Transverse colon (tissue), 4 donors: Measurements from ENCODE around the gene AKT3. TPM values are rescaled to one million over a fixed set of nuclear protein-coding genes. Genes with fewer than 3 reads are reported as not detected.

Experiments used
- DNase-seq: peaks from one replicate; pipeline ENCODE4 v3.0.0-alpha.2; 2019
- H3K27ac ChIP-seq, 4 donors: fragments of 200-600 bp; sonication (generic); 2 replicates each; pipeline ENCODE4 v1.5.1; 2016 to 2018; ENCODE audit warnings: inconsistent platforms in 4 of 4
- H3K27me3 ChIP-seq: fragments of 200-600 bp; sonication (generic); 2 replicates; pipeline ENCODE4 v1.5.1; 2017; ENCODE audit warnings: inconsistent platforms
- H3K36me3 ChIP-seq, 4 donors: fragments of 200-600 bp; sonication (generic); 2 replicates each; pipeline ENCODE4 v1.5.1; 2017 to 2019; ENCODE audit warnings: inconsistent platforms in 4 of 4
- H3K4me1 ChIP-seq, 4 donors: fragments of 200-600 bp; sonication (generic); 2 replicates each; pipeline ENCODE4 v1.5.1; 2017 to 2020; ENCODE audit warnings: inconsistent platforms in 4 of 4
- H3K4me3 ChIP-seq, 4 donors: fragments of 200-600 bp; sonication (generic); 1 replicate in 1 of 4; 2 replicates in 3 of 4; pipeline versions ENCODE4 v1.5.1 to v1.6.1; 2017 to 2019; ENCODE audit warnings: inconsistent platforms in 4 of 4
- H3K9me3 ChIP-seq, 2 donors: fragments of 200-600 bp; sonication (generic); 2 replicates each; pipeline ENCODE4 v1.5.1; 2017 to 2019; ENCODE audit warnings: inconsistent platforms in 2 of 2
- CTCF ChIP-seq, 5 experiments: fragments of 200-600 bp in 3 of 5; fragments of 450-650 bp in 2 of 5; sonication (generic) in 3 of 5; IDR thresholded peaks; 1 replicate in 2 of 5; 2 replicates in 3 of 5; pipeline ENCODE4 v1.5.1; 2016 to 2017; ENCODE audit warnings: antibody characterized with exemption in 5 of 5, inconsistent platforms in 3 of 5, mild to moderate bottlenecking in 2 of 5, moderate library complexity in 1 of 5
- EP300 ChIP-seq: sonication (generic); formaldehyde crosslinking; IDR thresholded peaks from one replicate; pipeline ENCODE4 v1.6.1; 2017; ENCODE audit warnings: antibody characterized with exemption, low read depth
- POLR2A ChIP-seq: fragments of 450-650 bp; IDR thresholded peaks from one replicate; pipeline ENCODE4 v1.6.1; 2016; ENCODE audit warnings: antibody characterized with exemption, mild to moderate bottlenecking, moderate library complexity
- POLR2AphosphoS5 ChIP-seq, 3 donors: sonication (generic); formaldehyde crosslinking; IDR thresholded peaks; one replicate each; pipeline ENCODE4 v1.6.1; 2016; ENCODE audit warnings: antibody characterized with exemption in 3 of 3
- WGBS, 2 donors: methylation state at CpG; one replicate each; pipeline ENCODE4 v1.1.5; 2018; ENCODE audit warnings: low coverage in 1 of 2; 5-methylcytosine and 5-hydroxymethylcytosine counted together
- in situ Hi-C, 4 donors: fragments of 200-750 bp; cut with MboI; loops; one replicate each; pipeline versions ENCODE4 v1.15.0 to v1.15.1; 2017; ENCODE audit warnings: low sequenced_read_pairs in 3 of 4, low pct_ligation_motif_present in 1 of 4, low pct_unique_long_range_greater_than_20kb in 1 of 4
- intact Hi-C: fragments of 100-400 bp; cut with DNase I; formaldehyde crosslinking; loops from one replicate; pipeline ENCODE4 v1.15.1; 2023; ENCODE audit warnings: low total_unique reads
- total RNA-seq, 4 donors: library from RNA; depleted of rRNA; stranded (reverse); fragments of >200 nt; gene quantifications; one replicate each; pipeline ENCODE4 v1.1.0, GENCODE V29; 2016

Gene AKT3
- total RNA-seq, 4 donors from 2014 or later, result 9.8 to 27.2 (median 19.4) TPM

DNA sequence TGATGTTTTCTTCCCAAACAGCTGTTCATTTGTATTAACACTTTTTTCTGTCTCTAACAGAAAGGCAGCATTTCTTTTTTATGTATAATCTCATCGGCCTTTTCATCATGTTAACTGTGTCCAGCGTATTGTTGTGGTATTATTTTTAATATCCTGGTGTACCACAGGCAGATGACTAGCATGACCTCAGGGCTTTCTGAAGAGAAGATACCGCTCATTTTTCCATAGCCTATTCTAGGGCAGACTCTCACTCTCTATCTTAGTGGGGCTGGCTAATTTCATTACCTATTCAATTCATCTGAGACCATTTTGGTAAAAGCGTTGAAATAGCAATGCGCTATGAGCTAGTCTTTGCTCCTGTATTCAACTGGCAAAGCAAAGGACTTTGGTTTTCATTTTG lies 384.3 kb downstream of the AKT3 start:
- no peak overlapping the region for H3K4me3 ChIP-seq
- no peak for DNase-seq
- no peak overlapping the region for H3K27ac ChIP-seq
- TF ChIP-seq CTCF (IDR thresholded peaks at IDR 0.05) (no peak), POLR2A (no peak), EP300 (no peak), POLR2AphosphoS5 (IDR thresholded peaks at IDR 0.05) (no peak)
- in situ Hi-C loops, result no loop called here
- no peaks in the 10 kb centered on the region for H3K9me3 ChIP-seq
- no peaks in the 10 kb centered on the region for H3K27me3 ChIP-seq
- no peaks in the 10 kb centered on the region for H3K4me1 ChIP-seq
- intact Hi-C loops, result no loop called here
- H3K36me3 ChIP-seq, result no peaks in the 10 kb centered on the region
- 54 to 78% methylated on average over 3 to 5 of the region's 5 CpGs for WGBS, 2 donors

GRCh38 chr1:243465081-243465480 lies 385.0 kb downstream of the AKT3 start:
- H3K27me3 ChIP-seq, result no peaks in the 10 kb centered on the region
- intact Hi-C loops (no loop called here), in situ Hi-C loops (no loop called here)
- DNase-seq, result no peak
- H3K9me3 ChIP-seq, result no peaks in the 10 kb centered on the region
- no peaks in the 10 kb centered on the region for H3K4me1 ChIP-seq
- H3K36me3 ChIP-seq, result no peaks in the 10 kb centered on the region
- no peak overlapping the region for H3K27ac ChIP-seq
- no peak overlapping the region for H3K4me3 ChIP-seq
- no peak for TF ChIP-seq POLR2A
- TF ChIP-seq EP300, result no peak
- TF ChIP-seq CTCF (IDR thresholded peaks at IDR 0.05), result no peak
- no peak for TF ChIP-seq POLR2AphosphoS5 (IDR thresholded peaks at IDR 0.05)
- 83 to 99% methylated on average over 4 to 5 of the region's 5 CpGs for WGBS, 2 donors

GRCh38 chr1:243462929-243463697 lies 386.9 kb downstream of the AKT3 start:
- Histone ChIP-seq H3K4me1 (no peaks in the 10 kb centered on the region), H3K36me3 (no peaks in the 10 kb centered on the region), H3K9me3 (no peaks in the 10 kb centered on the region), H3K4me3 (no peak overlapping the region), H3K27me3 (no peaks in the 10 kb centered on the region), H3K27ac (no peak overlapping the region)
- in situ Hi-C loops, result no loop called here
- no peak for DNase-seq
- intact Hi-C loops, result no loop called here
- 86 to 96% methylated on average over 1 of the region's 1 CpG for WGBS, 2 donors
- TF ChIP-seq POLR2AphosphoS5 (IDR thresholded peaks at IDR 0.05) (no peak), POLR2A (no peak), EP300 (no peak), CTCF (IDR thresholded peaks at IDR 0.05) (no peak)

- Histone ChIP-seq H3K4me3 (no peak overlapping the region), H3K27ac (no peak overlapping the region), H3K9me3 (no peaks in the 10 kb centered on the region), H3K36me3 (no peaks in the 10 kb centered on the region), H3K27me3 (no peaks in the 10 kb centered on the region), H3K4me1 (no peaks in the 10 kb centered on the region)
- no peak for TF ChIP-seq POLR2AphosphoS5 (IDR thresholded peaks at IDR 0.05)
- no peak for TF ChIP-seq EP300
- TF ChIP-seq CTCF (IDR thresholded peaks at IDR 0.05), result no peak
- TF ChIP-seq POLR2A, result no peak
- intact Hi-C loops, result no loop called here
- in situ Hi-C loops, result no loop called here
- 95 to 96% methylated on average over 4 of the region's 4 CpGs for WGBS, 2 donors
- no peak for DNase-seq
Measured at GRCh38 chr1:243461700-243462099, 388.3 kb downstream of the AKT3 start.
